Heart right ventricle (tissue), 16 donors: Measurements from ENCODE around the gene DSCAM. TPM values are rescaled to one million over a fixed set of nuclear protein-coding genes. Genes with fewer than 3 reads are reported as not detected.

Experiments used
- ATAC-seq, 8 donors: fragments of 200-7000 bp; cut with Tn5 transposase; one replicate each; pipeline ENCODE4 v1.9.1; 2020; ENCODE audit warnings: mild to moderate bottlenecking in 8 of 8, moderate library complexity in 8 of 8, moderate number of reproducible peaks in 1 of 8
- DNase-seq, 2 donors: peaks; one replicate each; pipeline ENCODE4 v3.0.0-alpha.2; 2020
- H3K27ac ChIP-seq, 10 donors: fragments of 200-600 bp; sonication (generic) in 2 of 10; one replicate each; pipeline versions ENCODE4 v1.5.0 to v1.8.0; 2020 to 2022; ENCODE audit warnings: mild to moderate bottlenecking in 3 of 10
- H3K27me3 ChIP-seq, 7 donors: fragments of 200-600 bp; one replicate each; pipeline ENCODE4 v1.8.0; 2021 to 2022; ENCODE audit warnings: mild to moderate bottlenecking in 2 of 7
- H3K36me3 ChIP-seq, 9 donors: fragments of 200-600 bp; sonication (generic) in 1 of 9; one replicate each; pipeline versions ENCODE4 v1.5.0 to v1.8.0; 2020 to 2022; ENCODE audit warnings: mild to moderate bottlenecking in 2 of 9
- H3K4me1 ChIP-seq, 9 donors: fragments of 200-600 bp; sonication (generic) in 1 of 9; one replicate each; pipeline versions ENCODE4 v1.5.0 to v1.8.0; 2020 to 2022; ENCODE audit warnings: mild to moderate bottlenecking in 4 of 9
- H3K4me3 ChIP-seq, 10 donors: fragments of 200-600 bp; sonication (generic) in 2 of 10; one replicate each; pipeline versions ENCODE4 v1.5.0 to v1.8.0; 2020 to 2022; ENCODE audit warnings: mild to moderate bottlenecking in 7 of 10, moderate library complexity in 2 of 10
- H3K9me3 ChIP-seq, 11 donors: fragments of 200-600 bp in 10 of 11; sonication (generic) in 2 of 11; one replicate each; pipeline versions ENCODE4 v1.5.0 to v1.8.0; 2013 to 2022; ENCODE audit warnings: mild to moderate bottlenecking in 2 of 11, control low read depth in 1 of 11, moderate library complexity in 1 of 11
- WGBS, 2 donors: extraction: QIAGEN DNeasy Blood & Tissue Kit; methylation state at CpG; one replicate each; pipeline ENCODE4 v1.1.7; 2013; ENCODE audit warnings: inconsistent platforms in 1 of 2; 5-methylcytosine and 5-hydroxymethylcytosine counted together
- intact Hi-C, 10 donors: fragments of 100-400 bp; cut with DNase I; formaldehyde crosslinking; loops; one replicate each; pipeline versions ENCODE4 v1.11.1 to v1.14.2; 2022
- polyA plus RNA-seq, 2 donors: library from polyadenylated mRNA; stranded (reverse); fragments of 200-250 nt; gene quantifications; one replicate each; pipeline ENCODE4 v1.2.3, GENCODE V29; 2013
- total RNA-seq, 10 donors: library from RNA; stranded (reverse); fragmentation: NEBNext Ultra II Directional in 3 of 10; extraction: Animal tissue kit (Norgen Biotek cat#: 25700) in 3 of 10; gene quantifications; one replicate each; pipeline versions ENCODE4 v1.2.1 to v1.2.4, GENCODE V29; 2021 to 2023
- TF ChIP-seq, protein P1 (sequence below), 9 donors: fragments of 200-600 bp; sonication (generic) in 2 of 9; IDR thresholded peaks; one replicate each; pipeline versions ENCODE4 v1.5.0 to v1.8.0; 2021 to 2022; ENCODE audit warnings: antibody characterized with exemption in 9 of 9, mild to moderate bottlenecking in 5 of 9, moderate library complexity in 1 of 9
- donor health status: Arrhythmogenic right ventricular cardiomyopathy.
- donor health status: ischemic (EF 13 %, LVEDD 7.1; RV severe dilation, severe dysfunction).
- donor health status: healthy with polysubstance abuse.
- donor health status: DM: no; HTN: yes; CAD: no.
- donor health status: DM: no; HTN: no; CAD: no.
- donor health status: ischemic (EF 25% LVEDD 6.9; RV normal size, moderate dysfunction).
- donor health status: ischemic (EF 25% LVEDD 5.7; RV mildly dilated, moderate dysfunction).
- donor health status: healthy.
- donor health status: DM: yes; HTN: yes; CAD: no.
- donor health status: Ischemic cardiomyopathy.
- donor health status: ischemic (EF 35%, LVEDD 5.7; RV mildly dilated, moderate dysfunction).
- donor health status: nonischemic (EF 11% LVEDD 7.7; RV severe dilation, severe dysfunction).
- donor health status: DM: yes; HTN: yes; CAD: no.
- donor health status: PGD.
- donor health status: ischemic (EF 29% LVEDD 5.4; RV normal size, mild dysfunction).
- donor health status: nonischemic (EF 23%, LVEDD 6.1; RV moderate dilation, normal function).

Gene DSCAM
- total and polyA plus RNA-seq, 12 donors = 0.03 to 0.04 TPM; not detected in 10

DNA sequence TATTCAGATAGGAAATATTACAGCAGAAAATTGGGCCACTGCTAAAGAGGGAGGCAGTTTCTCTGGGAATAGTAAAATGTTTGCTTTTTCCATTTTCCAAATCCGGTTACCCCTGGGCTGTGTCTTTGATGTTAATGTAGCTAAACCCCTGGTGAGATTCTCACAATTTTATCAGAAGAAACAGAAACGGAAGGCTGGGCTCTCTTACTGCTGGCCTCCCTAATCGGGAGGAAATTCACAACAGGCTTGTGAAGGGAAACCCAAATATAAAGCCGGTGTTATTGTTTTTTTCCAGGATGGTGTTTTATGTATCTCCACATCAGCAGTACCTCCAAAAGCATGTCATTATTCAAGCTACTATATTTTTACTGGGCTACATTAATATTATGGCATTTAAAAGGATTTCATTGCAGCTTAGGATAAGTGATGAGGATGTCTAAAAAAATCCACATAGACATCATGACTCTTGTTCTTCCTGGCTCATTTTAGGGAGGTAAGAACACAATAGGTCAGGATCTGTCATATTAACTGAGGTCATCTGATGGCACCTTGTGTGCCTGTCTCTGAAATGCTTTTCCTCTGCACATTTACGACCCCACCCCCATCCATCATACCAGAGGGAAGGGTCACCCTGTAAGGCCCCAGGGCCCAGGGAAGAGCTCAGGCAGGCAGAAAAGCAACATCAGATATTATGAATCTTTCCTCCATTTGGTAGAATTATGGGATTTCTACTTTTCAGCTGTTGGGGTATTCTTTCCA, 158.7 kb downstream of the DSCAM start:
- Histone ChIP-seq H3K36me3 (no peaks in the 10 kb centered on the region), H3K27ac (peak overlapping the region in 1 of 10 donors; percentile 22), H3K27me3 (no peaks in the 10 kb centered on the region), H3K4me3 (no peak overlapping the region), H3K9me3 (peaks cover 0 to 4% (median 0%) of the 10 kb centered on the region in 11 donors), H3K4me1 (peaks cover 0 to 3% (median 0%) of the 10 kb centered on the region in 9 donors)
- 48 to 58% methylated on average over 5 of the region's 5 CpGs for WGBS, 2 donors
- DNase-seq = no peak
- peak in 2 of 8 donors; percentile 19 to 46 for ATAC-seq
- intact Hi-C loops = no loop called here
- TF ChIP-seq, protein P1, sequence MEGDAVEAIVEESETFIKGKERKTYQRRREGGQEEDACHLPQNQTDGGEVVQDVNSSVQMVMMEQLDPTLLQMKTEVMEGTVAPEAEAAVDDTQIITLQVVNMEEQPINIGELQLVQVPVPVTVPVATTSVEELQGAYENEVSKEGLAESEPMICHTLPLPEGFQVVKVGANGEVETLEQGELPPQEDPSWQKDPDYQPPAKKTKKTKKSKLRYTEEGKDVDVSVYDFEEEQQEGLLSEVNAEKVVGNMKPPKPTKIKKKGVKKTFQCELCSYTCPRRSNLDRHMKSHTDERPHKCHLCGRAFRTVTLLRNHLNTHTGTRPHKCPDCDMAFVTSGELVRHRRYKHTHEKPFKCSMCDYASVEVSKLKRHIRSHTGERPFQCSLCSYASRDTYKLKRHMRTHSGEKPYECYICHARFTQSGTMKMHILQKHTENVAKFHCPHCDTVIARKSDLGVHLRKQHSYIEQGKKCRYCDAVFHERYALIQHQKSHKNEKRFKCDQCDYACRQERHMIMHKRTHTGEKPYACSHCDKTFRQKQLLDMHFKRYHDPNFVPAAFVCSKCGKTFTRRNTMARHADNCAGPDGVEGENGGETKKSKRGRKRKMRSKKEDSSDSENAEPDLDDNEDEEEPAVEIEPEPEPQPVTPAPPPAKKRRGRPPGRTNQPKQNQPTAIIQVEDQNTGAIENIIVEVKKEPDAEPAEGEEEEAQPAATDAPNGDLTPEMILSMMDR (IDR thresholded peaks at IDR 0.05) = no peak

DNA sequence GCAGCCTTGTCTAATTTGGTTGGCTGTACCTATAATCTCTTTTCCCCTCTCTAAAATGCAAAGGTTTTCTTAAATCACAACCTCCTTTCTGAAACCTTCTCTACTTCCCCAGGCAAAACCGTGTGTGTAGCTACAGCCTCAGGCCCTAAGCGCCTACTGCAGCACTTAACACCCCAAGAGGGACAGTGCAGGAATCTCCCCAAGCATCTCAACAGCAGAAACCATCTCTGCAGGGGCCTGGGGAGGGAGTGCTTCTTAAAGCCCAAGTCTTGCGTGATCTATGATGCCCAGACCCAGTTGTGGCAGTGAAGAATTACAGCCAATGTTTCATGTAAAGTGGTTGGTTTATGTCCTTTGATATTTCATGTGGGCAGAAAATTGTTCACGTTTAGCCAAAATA, 159.3 kb downstream of the DSCAM start:
- peaks cover 0 to 3% (median 0%) of the 10 kb centered on the region in 9 donors for H3K4me1 ChIP-seq
- H3K4me3 ChIP-seq = no peak overlapping the region

DNA sequence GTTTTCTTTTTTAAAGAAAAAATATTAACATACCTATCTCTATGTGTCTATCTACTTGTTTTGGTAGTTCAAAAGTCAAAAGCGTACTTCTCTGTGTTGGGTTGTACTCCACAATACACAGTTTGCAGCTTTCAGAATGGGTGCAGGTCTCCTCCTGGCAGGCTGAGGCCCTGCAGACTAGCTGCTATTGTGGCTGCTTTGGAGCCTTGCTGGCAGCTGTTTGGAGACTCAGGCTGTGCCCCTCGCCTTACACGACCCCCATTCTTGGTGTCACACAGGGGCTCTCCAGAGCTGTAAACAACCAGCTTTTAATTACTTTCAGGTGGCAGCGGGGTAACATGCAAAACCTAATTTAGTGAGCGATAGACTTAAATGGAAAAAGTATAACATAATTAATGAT, 160.4 kb downstream of the DSCAM start:
- TF ChIP-seq, protein P1 (IDR thresholded peaks at IDR 0.05) = no peak
- no peaks in the 10 kb centered on the region for H3K36me3 ChIP-seq
- no peak overlapping the region for H3K27ac ChIP-seq
- WGBS, 2 donors = 89 to 92% methylated on average over 5 of the region's 5 CpGs
- H3K4me1 ChIP-seq = peaks cover 0 to 3% (median 0%) of the 10 kb centered on the region in 9 donors
- intact Hi-C loops = no loop called here
- ATAC-seq = no peak
- DNase-seq = no peak
- no peak overlapping the region for H3K4me3 ChIP-seq
- H3K9me3 ChIP-seq = peaks cover 0 to 8% (median 0%) of the 10 kb centered on the region in 11 donors
- no peaks in the 10 kb centered on the region for H3K27me3 ChIP-seq

More for the DNA sequence above, 159.3 kb downstream of the DSCAM start:
- TF ChIP-seq, protein P1 (IDR thresholded peaks at IDR 0.05) = no peak
- DNase-seq (no peak), ATAC-seq (no peak)
- Histone ChIP-seq H3K36me3 (no peaks in the 10 kb centered on the region), H3K27ac (no peak overlapping the region), H3K27me3 (no peaks in the 10 kb centered on the region), H3K9me3 (peaks cover 0 to 8% (median 0%) of the 10 kb centered on the region in 11 donors)
- 64 to 75% methylated on average over 4 of the region's 4 CpGs for WGBS, 2 donors
- intact Hi-C loops = no loop called here

DNA sequence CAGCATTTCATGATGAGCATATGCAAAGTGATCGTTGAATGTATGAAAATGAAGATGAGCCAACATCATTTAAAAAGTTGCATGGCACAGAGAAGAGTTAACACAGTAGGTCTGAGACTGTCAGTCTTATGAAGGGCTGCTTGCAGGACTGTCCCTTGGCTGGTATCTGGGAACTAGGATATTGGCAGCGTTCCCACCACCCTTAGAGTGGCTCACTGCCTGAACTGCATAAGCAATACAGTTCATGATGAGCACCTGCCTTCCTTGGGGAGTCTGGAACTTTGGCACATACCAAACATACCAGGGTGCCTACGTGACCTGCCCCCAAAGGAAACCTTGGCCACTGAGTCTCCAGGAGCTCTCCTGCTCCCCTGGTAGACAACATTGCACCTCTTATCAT, 161.8 kb downstream of the DSCAM start:
- Histone ChIP-seq H3K9me3 (peaks cover 0 to 8% (median 0%) of the 10 kb centered on the region in 11 donors), H3K27ac (no peak overlapping the region), H3K36me3 (no peaks in the 10 kb centered on the region), H3K4me1 (peaks cover 0 to 3% (median 0%) of the 10 kb centered on the region in 9 donors), H3K4me3 (no peak overlapping the region), H3K27me3 (peaks cover 0 to 4% (median 0%) of the 10 kb centered on the region in 7 donors)
- 51 to 57% methylated on average over 3 of the region's 3 CpGs for WGBS, 2 donors
- DNase-seq (peak in 1 of 2 donors; percentile 27), ATAC-seq (peak in 4 of 8 donors; percentile 58 to 65 (median 64))
- intact Hi-C loops = no loop called here
- TF ChIP-seq, protein P1 (IDR thresholded peaks at IDR 0.05) = no peak
